ENCODE data around the gene PPP5C.

PPP5C gene

DNA sequence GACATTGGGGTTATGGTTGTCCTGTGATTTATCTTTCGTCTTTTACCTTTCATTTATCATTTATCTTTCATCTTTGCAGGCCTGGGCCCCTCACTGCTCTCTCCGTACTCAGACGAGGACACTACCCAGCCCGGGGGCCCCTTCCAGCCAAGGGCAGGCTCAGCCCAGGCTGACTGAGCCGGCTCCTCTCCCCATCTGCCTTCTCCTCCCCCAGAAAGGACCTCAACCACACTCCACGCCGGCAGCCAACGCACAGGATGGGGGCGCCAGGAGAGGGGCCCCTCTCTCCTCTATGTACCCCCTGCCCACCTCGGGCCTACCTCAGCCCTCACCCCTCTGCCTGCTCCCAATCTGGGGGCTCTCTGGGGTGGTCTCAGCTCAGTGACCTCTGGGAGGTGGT lies 7.4 kb upstream of the PPP5C start:
- no peak for DNase-seq

GRCh38 chr19:46340051-46340659 lies 6.7 kb upstream of the PPP5C start:
- DNase-seq = no peak

GRCh38 chr19:46341937-46342336 lies 5.0 kb upstream of the PPP5C start:
- no peak for DNase-seq

DNA sequence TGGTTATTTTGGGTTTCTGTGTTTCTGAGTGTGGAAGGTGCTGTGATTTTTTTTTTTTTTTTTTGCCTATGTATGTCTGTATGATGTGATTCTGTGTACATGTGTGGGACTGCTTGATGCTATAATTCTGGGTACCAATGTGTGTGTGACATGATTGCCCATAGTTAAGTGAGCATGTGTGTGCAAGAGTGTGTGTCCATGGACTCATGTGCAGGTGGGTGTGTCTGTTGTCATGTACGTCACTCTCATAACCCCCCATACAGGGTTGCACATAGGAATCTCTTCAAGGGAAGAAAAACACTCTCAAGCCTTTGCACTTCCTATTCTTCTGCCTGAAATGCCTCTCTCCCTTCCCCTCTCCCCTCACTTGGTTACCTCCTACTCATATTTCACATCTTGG lies 2.5 kb upstream of the PPP5C start:
- no peak for DNase-seq

DNA sequence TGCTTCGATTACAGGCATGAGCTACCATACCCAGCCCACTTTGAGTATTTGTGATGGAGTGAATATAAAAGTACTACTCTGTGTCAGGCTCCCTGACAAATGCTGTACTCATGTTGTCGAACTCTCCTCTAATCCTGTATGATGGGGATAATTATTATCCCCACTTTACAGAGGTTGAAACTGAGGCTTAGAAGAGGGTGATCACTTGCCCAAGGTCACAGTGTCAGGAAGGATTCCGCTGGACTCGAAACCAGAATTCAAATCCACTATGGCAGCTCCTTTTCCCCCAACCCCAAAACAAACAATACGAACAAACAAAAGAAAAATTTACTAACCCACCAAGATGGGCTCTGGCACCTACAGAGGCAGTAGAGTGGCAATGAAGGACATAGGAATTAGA lies 1.7 kb upstream of the PPP5C start:
- no peak for DNase-seq

- DNase-seq = no peak
These were observed 641 bp downstream of the PPP5C start for GRCh38 chr19:46347572-46347883.

DNA sequence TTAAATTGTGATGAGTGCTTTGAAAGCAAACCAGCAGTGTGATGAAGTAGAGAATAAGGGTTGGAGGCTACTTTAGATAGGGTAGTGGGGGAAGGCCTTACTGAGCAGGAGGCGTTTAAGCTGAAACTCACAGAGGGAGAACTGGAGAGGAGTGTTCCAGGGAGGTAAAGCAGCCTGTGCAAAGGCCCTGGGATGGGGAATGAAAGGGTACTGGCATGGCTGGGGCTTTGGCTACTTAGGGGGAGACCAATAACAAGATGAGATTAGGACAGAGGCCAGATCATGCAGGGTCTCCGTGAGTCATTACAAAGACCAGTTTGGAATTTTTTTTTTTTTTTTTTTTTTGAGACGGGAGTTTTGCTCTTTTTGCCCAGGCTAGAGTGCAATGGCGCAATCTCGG lies 1.1 kb downstream of the PPP5C start:
- DNase-seq = no peak

GRCh38 chr19:46349311-46349993 lies 2.6 kb downstream of the PPP5C start:
- DNase-seq = no peak

DNA sequence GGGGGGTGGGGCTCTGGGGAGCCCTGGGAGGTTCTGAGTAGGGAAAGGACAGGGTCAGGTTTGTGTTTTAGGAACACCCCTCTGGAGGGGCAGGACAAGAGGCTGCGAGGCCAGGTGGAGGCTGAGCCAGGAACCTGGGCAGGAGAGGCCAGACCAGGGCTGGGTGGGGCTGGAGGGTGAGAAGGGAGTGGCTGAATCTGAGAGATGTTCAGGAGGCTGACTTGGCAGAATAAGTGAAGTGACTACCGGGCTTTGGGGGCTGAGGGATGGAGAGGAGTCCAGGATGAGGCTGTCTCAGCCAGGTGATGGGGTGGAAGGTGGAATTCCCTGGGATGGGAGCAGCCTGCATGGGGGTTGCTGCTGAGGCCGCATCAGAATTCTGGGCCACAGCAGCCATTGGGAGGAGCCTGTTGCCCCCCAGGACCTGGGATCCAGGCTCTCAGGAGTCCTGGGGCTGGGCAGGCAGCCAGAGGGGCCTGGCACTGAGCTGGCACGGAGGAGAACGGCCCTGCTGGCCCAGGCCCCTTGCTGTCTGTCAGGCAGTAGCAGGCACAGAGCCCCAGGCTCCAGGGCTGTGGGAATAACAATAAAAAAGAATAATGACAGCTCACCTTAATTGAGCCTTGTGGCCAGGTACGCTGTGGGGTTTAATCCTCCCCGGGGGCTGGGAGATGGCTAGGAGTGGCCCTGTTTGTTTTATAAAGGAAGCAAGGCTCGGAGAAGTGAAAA lies 3.3 kb downstream of the PPP5C start:
- DNase-seq = no peak

DNA sequence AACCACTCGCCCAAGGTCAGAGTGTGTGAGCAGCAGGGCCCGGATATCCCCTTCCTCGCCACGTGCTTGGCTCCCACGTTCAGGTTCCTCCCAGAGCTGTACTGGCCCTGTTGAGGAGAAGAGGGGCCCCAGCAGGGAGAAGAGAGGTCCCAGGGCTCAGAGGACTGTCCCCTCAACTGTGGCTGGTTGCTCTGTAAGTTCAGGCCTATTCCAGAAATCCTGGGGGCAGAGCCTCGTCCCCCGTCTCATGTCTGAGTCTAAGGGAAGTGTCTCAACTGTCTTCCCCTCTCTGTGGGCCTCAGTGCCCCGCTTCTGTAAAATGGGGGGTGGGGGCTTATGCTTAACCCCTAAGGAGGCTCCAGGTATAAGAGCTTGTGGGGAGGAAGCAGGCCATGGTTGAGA lies 3.9 kb downstream of the PPP5C start:
- DNase-seq = peak; percentile 31

GRCh38 chr19:46351241-46352041 lies 4.6 kb downstream of the PPP5C start:
- peak; percentile 55 for DNase-seq

DNA sequence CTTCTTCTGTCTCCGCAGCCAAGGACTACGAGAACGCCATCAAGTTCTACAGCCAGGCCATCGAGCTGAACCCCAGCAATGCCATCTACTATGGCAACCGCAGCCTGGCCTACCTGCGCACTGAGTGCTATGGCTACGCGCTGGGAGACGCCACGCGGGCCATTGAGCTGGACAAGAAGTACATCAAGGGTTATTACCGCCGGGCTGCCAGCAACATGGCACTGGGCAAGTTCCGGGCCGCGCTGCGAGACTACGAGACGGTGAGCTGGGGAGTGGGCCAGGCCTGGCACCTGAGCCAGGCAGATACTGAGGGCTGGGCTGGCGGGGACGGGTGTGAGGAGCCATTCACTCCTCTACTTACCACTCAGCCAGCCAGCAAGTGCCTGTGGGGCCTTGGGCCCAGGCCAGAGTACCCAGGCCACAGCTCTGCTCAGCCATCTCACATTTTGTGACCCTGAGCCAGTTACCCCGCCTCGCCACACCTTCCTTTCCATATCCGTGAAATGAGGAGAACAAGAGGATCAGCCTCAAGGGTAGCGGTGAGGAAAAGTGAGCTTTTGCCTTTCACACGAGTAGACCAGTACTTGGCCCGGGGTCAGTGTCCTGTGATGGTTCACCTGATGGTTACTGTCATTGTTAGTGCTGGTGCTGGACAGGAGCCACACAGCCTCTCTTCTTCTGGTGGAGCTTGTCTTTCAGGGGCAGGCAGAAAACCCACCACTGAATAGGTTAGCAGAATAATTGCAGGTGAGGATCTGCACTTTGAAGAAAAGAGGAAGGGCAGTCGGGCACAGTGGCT lies 7.0 kb downstream of the PPP5C start:
- no peak for DNase-seq

- no peak for DNase-seq
These were observed 8.6 kb downstream of the PPP5C start for GRCh38 chr19:46355234-46356148.

DNA sequence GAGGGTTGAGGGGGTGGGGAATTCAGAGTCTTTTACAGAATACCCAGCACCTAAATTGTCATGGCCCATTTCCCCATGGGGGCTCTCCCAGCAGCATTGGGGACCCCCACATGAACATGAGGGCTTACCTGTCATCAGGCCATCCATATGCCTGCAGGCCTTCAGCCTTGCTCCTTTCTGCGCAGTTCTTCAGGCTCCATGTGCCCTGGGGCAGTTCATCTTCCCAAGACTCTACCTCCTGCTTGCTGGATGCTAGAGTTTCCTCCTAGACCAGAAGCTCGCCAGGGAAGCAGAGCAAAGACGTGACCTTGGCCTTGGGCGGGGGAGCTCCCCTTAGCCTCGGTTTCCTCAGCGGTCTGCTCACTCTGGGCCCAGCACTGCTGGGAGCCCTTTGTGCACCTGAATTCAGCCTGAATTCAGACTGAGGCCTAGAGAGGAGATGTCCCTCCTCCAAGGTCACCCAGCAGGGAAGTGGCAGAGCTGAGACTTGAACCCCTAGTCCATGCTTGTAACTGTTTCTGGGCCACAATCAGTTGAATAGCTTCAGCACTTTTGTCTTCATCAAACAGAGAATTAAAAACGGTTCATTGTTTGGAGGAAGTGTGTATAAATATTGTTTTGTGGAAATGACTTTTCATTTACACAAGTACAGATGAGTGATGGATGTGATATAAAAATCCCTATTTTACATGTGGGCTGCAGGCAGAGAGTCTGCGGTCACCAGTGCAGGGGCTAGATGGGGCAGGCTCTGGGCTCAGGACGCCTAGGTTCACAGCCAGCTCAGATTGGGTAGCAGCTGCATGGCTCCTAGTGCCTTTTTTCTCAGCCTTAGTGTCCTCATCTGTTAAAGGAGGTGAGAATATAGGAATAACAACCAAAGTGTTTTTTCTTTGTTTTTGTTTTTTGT lies 9.5 kb downstream of the PPP5C start:
- DNase-seq = no peak

DNA sequence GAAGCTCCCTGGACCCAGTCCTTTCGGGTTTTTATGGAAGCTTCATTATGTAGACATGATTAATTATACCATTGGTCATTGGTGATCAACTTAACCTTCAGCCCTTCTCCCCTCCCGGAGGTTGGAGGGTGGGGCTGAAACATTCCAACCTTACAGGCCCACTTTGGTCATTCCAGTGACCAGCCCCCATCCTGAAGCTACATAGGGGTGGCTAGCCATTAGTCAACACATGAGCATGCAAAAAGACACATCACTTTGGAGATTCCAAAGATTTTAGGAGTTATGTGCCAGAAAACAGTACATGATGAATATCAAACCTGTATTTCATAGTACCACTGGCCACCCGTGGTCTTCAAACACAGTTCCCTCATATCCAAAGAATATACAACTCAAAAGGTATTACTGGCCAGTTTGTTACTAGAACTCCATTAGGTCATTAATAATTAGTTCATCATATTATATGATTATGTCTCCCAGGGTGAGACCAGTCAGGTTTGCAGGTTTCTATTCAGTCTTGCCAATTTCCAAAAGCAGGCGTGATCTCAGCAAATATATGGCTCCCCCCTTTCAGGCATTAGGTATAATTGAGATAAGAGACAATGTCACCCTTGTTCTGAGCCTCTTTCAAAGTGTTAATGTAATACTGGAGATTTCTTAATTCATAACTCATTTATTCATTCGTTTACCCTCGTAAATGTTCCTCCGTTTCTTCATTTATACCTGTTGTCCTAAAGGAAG lies 11.1 kb downstream of the PPP5C start:
- DNase-seq = no peak

DNA sequence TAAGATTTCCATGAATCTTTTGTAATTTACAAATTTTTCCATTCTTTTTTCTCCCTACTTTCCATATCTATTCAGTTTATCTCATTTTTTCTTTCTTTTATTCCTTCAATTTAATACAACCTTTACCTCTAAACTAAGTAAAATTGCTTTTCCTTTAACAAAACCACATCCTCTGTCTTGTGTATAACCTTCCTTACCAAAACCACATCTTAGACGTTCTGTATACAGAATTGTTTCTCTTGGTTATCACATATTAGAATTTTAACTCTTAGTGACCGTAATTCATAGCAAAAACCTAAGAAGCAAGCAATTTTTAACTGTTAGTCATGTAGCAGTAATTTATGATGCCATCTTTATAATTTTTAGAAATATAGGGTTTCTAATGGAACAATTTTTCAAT lies 15.0 kb downstream of the PPP5C start:
- no peak for DNase-seq

GRCh38 chr19:46364359-46364758 lies 17.5 kb downstream of the PPP5C start:
- DNase-seq = no peak

GRCh38 chr19:46365561-46365960 lies 18.7 kb downstream of the PPP5C start:
- DNase-seq = no peak

DNA sequence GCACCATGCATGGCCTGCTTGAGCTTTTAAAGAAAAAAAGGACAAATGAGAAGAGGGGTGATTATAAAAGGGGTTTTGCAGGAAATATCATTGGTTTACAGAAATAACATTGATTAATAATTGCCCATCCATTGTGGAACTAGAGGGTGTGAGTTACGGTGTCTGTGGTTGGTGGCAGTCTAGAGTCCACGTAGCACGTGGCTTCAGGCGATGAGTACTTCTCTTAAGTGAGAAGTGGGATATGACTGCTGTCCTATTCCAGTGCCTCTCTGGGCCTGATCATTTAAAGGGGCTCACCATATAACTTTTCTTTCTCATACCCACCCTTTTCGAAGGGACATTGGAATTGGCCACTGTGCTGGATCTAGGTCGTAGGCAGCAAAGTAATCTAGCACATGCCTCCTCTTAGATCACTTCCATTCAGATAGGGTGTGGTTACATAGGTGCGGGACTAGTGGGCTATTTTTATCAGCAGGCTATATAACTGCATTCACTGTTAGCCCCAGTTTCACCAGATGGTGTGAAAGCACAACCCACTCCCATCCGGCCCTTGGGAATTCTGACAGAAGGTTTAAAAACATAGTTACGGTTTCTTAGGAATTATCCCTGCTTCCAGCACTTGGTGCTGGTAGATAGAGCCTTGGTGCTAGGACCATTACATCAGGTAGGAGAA lies 19.9 kb downstream of the PPP5C start:
- DNase-seq = no peak
